ENCODE results near the gene ADSL.

- TF ChIP-seq CTCF (IDR thresholded peaks at IDR 0.05) (no peak), ZFX (IDR thresholded peaks at IDR 0.05; ENCODE audit: borderline replicate concordance) (no peak)
Measured at GRCh38 chr22:40383905-40384304, 37.6 kb downstream of the ADSL start.

All from 22Rv1 (cell line).